Measurements from ENCODE around the gene HVCN1.

GRCh38 chr12:110667671-110668070, 21.2 kb downstream of the HVCN1 start:
- TF ChIP-seq POLR2A (IDR thresholded peaks at IDR 0.05; ENCODE audit: low read depth, low read length) (no peak), TAF1 (IDR thresholded peaks at IDR 0.05; ENCODE audit: borderline replicate concordance, low read depth, low read length) (no peak)

Measured in GM12892 (cell line).